IMR-90 (cell line): ENCODE data around the gene USH2A. TPM values are rescaled to one million over a fixed set of nuclear protein-coding genes. Genes with fewer than 3 reads are reported as not detected.

Experiments used
- ATAC-seq: fragments of 200-7000 bp; cut with Tn5 transposase; 2 replicates; pipeline ENCODE4 v1.9.1; 2020; ENCODE audit warnings: low read depth, mild to moderate bottlenecking, moderate library complexity
- BruUV-seq: library from RNA; stranded (reverse); fragments of 400-500 nt; replicated peaks from 2 replicates; lab custom pipeline; 2021; lab: Mats Ljungman, UMichigan
- CTCF ChIA-PET: fragments of 300-600 bp; formaldehyde crosslinking; extraction: SDS; loops from one replicate; lab custom pipeline; 2021; ENCODE audit warnings: antibody characterized with exemption; lab: Yijun Ruan, JAX
- POLR2A ChIA-PET: fragments of 300-600 bp; sonication (Branson Sonifier 250); formaldehyde crosslinking; loops from one replicate; lab custom pipeline; 2022; ENCODE audit warnings: antibody characterized with exemption; ENCODE audit not compliant: unreplicated experiment; lab: Charles Lee
- DNase-seq: peaks from one replicate; pipeline ENCODE4 v3.0.0; 2013
- H2AFZ ChIP-seq: replicated peaks from 2 replicates; pipeline ENCODE3; 2013; ENCODE audit warnings: low read length, mild to moderate bottlenecking; ENCODE audit not compliant: poor library complexity
- H2AK5ac ChIP-seq: 2 replicates; pipeline ENCODE4 v1.6.1; 2013; ENCODE audit warnings: low read depth, low read length, inconsistent platforms
- H2AK9ac ChIP-seq: replicated peaks from 2 replicates; pipeline ENCODE3; 2013; ENCODE audit warnings: mild to moderate bottlenecking, low read depth, low read length, moderate library complexity; ENCODE audit not compliant: poor library complexity
- H2BK120ac ChIP-seq: 2 replicates; pipeline ENCODE4 v1.6.1; 2013; ENCODE audit warnings: low read depth, low read length, inconsistent platforms
- H2BK15ac ChIP-seq: 3 replicates; pipeline ENCODE4 v1.6.1; 2013; ENCODE audit warnings: low read depth, low read length, inconsistent platforms
- H2BK20ac ChIP-seq: 2 replicates; pipeline ENCODE4 v1.6.1; 2013; ENCODE audit warnings: low read depth, mild to moderate bottlenecking, inconsistent platforms, low read length, moderate library complexity
- H2BK5ac ChIP-seq: 2 replicates; pipeline ENCODE4 v1.6.1; 2013; ENCODE audit warnings: mild to moderate bottlenecking, low read depth, low read length, inconsistent platforms; ENCODE audit not compliant: poor library complexity, severe bottlenecking
- H3K14ac ChIP-seq: replicated peaks from 2 replicates; pipeline ENCODE4 v1.6.1; 2013; ENCODE audit warnings: low read depth, low read length, inconsistent platforms
- H3K18ac ChIP-seq: 2 replicates; pipeline ENCODE4 v1.6.1; 2013; ENCODE audit warnings: low read depth, low read length, control low read depth
- H3K23ac ChIP-seq: 2 replicates; pipeline ENCODE4 v1.6.1; 2013; ENCODE audit warnings: low read depth, low read length, inconsistent platforms
- H3K27ac ChIP-seq: 2 replicates; pipeline ENCODE4 v1.5.1; 2013; ENCODE audit warnings: mild to moderate bottlenecking, control low read depth, low read length; ENCODE audit not compliant: insufficient read depth
- H3K27me3 ChIP-seq: 2 replicates; pipeline ENCODE4 v1.6.1; 2013; ENCODE audit warnings: low read length; ENCODE audit not compliant: control insufficient read depth, insufficient read depth
- H3K36me3 ChIP-seq: 2 replicates; pipeline ENCODE4 v1.6.1; 2013; ENCODE audit warnings: low read length, mixed read lengths; ENCODE audit not compliant: control insufficient read depth, insufficient read depth
- H3K4ac ChIP-seq: 2 replicates; pipeline ENCODE4 v1.6.1; 2013; ENCODE audit warnings: low read depth, low read length, inconsistent platforms
- H3K4me1 ChIP-seq: 2 replicates; pipeline ENCODE4 v1.6.1; 2013; ENCODE audit warnings: low read length, mixed read lengths; ENCODE audit not compliant: control insufficient read depth, insufficient read depth
- H3K4me2 ChIP-seq: 2 replicates; pipeline ENCODE4 v1.6.1; 2013; ENCODE audit warnings: low read depth, mild to moderate bottlenecking, control low read depth, low read length, moderate library complexity
- H3K4me3 ChIP-seq: 2 replicates; pipeline ENCODE4 v1.5.1; 2013; ENCODE audit warnings: low read depth, mild to moderate bottlenecking, control low read depth, low read length, moderate library complexity; ENCODE audit not compliant: insufficient read depth
- H3K56ac ChIP-seq: 2 replicates; pipeline ENCODE4 v1.6.1; 2013; ENCODE audit warnings: low read length, inconsistent platforms; ENCODE audit not compliant: insufficient read depth; ENCODE audit errors: extremely low read depth
- H3K79me1 ChIP-seq, 2 experiments: 2 replicates each; pipeline ENCODE4 v1.6.1; 2013; ENCODE audit warnings: low read length in 2 of 2, inconsistent platforms in 1 of 2, low read depth in 1 of 2
- H3K9ac ChIP-seq: 2 replicates; pipeline ENCODE4 v1.6.1; 2013; ENCODE audit warnings: low read depth, low read length, control low read depth
- H3K9me1 ChIP-seq: 2 replicates; pipeline ENCODE4 v1.6.1; 2013; ENCODE audit warnings: low read length, inconsistent platforms; ENCODE audit not compliant: insufficient read depth
- H3K9me3 ChIP-seq: 2 replicates; pipeline ENCODE4 v1.6.1; 2013; ENCODE audit warnings: low read length; ENCODE audit not compliant: control insufficient read depth, insufficient read depth
- H4K20me1 ChIP-seq: 2 replicates; pipeline ENCODE4 v1.6.1; 2013; ENCODE audit warnings: low read length, inconsistent platforms; ENCODE audit not compliant: insufficient read depth
- H4K5ac ChIP-seq: 2 replicates; pipeline ENCODE4 v1.6.1; 2013; ENCODE audit warnings: mild to moderate bottlenecking, low read depth, low read length, control low read depth
- H4K8ac ChIP-seq, 2 experiments: 2 replicates each; pipeline ENCODE4 v1.6.1; 2013; ENCODE audit warnings: low read depth in 2 of 2, low read length in 2 of 2, control low read depth in 1 of 2, inconsistent platforms in 1 of 2
- H4K91ac ChIP-seq: 2 replicates; pipeline ENCODE4 v1.6.1; 2013; ENCODE audit warnings: low read depth, low read length, inconsistent platforms; ENCODE audit not compliant: insufficient read depth
- BHLHE40 ChIP-seq: fragments of 150-350 bp; IDR thresholded peaks from 2 replicates; pipeline ENCODE4 v1.6.1; 2016; ENCODE audit warnings: mild to moderate bottlenecking, low read depth, low read length
- CEBPB ChIP-seq: IDR thresholded peaks from 2 replicates; pipeline ENCODE4 v1.6.1; 2012; ENCODE audit warnings: low read depth, low read length, improper control_type of control experiment
- CHD1 ChIP-seq: IDR thresholded peaks from 2 replicates; pipeline ENCODE4 v1.6.1; 2012; ENCODE audit warnings: low read depth, low read length, improper control_type of control experiment
- FOS ChIP-seq: fragments of 150-350 bp; IDR thresholded peaks from 2 replicates; pipeline ENCODE4 v1.6.1; 2016; ENCODE audit warnings: low read depth, low read length
- MAFK ChIP-seq: IDR thresholded peaks from 2 replicates; pipeline ENCODE4 v1.6.1; 2012; ENCODE audit warnings: low read depth, low read length, improper control_type of control experiment
- MAZ ChIP-seq: IDR thresholded peaks from 2 replicates; pipeline ENCODE4 v1.6.1; 2012; ENCODE audit warnings: low read depth, mild to moderate bottlenecking, low read length, improper control_type of control experiment, moderate library complexity, borderline replicate concordance
- MXI1 ChIP-seq: IDR thresholded peaks from 2 replicates; pipeline ENCODE4 v1.6.1; 2012; ENCODE audit warnings: low read depth, mild to moderate bottlenecking, low read length, moderate library complexity, borderline replicate concordance
- NFE2L2 ChIP-seq: fragments of 150-350 bp; IDR thresholded peaks from 2 replicates; pipeline ENCODE4 v1.6.1; 2016; ENCODE audit warnings: low read depth, mild to moderate bottlenecking, low read length
- POLR2A ChIP-seq: IDR thresholded peaks from 2 replicates; pipeline ENCODE4 v1.6.1; 2012; ENCODE audit warnings: mild to moderate bottlenecking, low read depth, low read length
- RAD21 ChIP-seq: IDR thresholded peaks from 2 replicates; pipeline ENCODE4 v1.6.1; 2012; ENCODE audit warnings: low read length, improper control_type of control experiment
- RCOR1 ChIP-seq: IDR thresholded peaks from 2 replicates; pipeline ENCODE4 v1.6.1; 2012; ENCODE audit warnings: mild to moderate bottlenecking, low read length, improper control_type of control experiment; ENCODE audit not compliant: insufficient replicate concordance
- RFX5 ChIP-seq: IDR thresholded peaks from 2 replicates; pipeline ENCODE4 v1.8.0; 2012; ENCODE audit warnings: low read depth, mild to moderate bottlenecking, low read length, moderate library complexity
- SMC3 ChIP-seq: fragments of 150-350 bp; IDR thresholded peaks from 2 replicates; pipeline ENCODE4 v1.6.1; 2016; ENCODE audit warnings: low read depth, mild to moderate bottlenecking, antibody characterized with exemption, low read length, moderate library complexity
- USF2 ChIP-seq: fragments of 150-350 bp; IDR thresholded peaks from 2 replicates; pipeline ENCODE4 v1.6.1; 2017; ENCODE audit warnings: mild to moderate bottlenecking, antibody characterized with exemption, low read length, low read depth
- WGBS, 2 experiments: methylation state at CpG; one replicate each; pipeline versions ENCODE4 v1.1.5 to v1.1.7; 2013; ENCODE audit warnings: missing lambda C conversion rate in 2 of 2; ENCODE audit not compliant: insufficient read length in 1 of 2; ENCODE audit errors: extremely low coverage in 2 of 2; 5-methylcytosine and 5-hydroxymethylcytosine counted together
- dilution Hi-C: fragments of 300-500 bp; cut with HindIII; formaldehyde crosslinking; loops from one replicate; pipeline ENCODE4 v1.14.3; 2018; ENCODE audit warnings: low sequenced_read_pairs; ENCODE audit not compliant: unreplicated experiment
- in situ Hi-C: fragments of 300-500 bp; cut with MboI; formaldehyde crosslinking; loops from 3 replicates; pipeline ENCODE4 v1.14.3; 2019; ENCODE audit warnings: low sequenced_read_pairs, inconsistent platforms, mixed read lengths
- intact Hi-C: fragments of 100-400 bp; cut with micrococcal nuclease; formaldehyde crosslinking; loops from 2 replicates; pipeline ENCODE4 v1.10.0; 2022
- polyA plus RNA-seq, 3 experiments: library from polyadenylated mRNA; depleted of rRNA; stranded (reverse); fragments of >200 nt; gene quantifications; 2 replicates each; pipeline ENCODE4 v1.2.3, GENCODE V29; 2012; ENCODE audit warnings: low replicate concordance in 1 of 3
- total RNA-seq: library from RNA; depleted of rRNA; stranded (reverse); fragments of >200 nt; gene quantifications from 2 replicates; pipeline ENCODE4 v1.2.3, GENCODE V29; 2012
- TF ChIP-seq, protein P1 (sequence below): conservative IDR thresholded peaks from 2 replicates; pipeline ENCODE4 v1.5.1; 2012; ENCODE audit warnings: mild to moderate bottlenecking, low read depth, low read length, improper control_type of control experiment
- TF ChIP-seq, protein P2 (sequence below): fragments of 150-350 bp; IDR thresholded peaks from 2 replicates; pipeline ENCODE4 v1.6.1; 2016; ENCODE audit warnings: low read depth, mild to moderate bottlenecking, low read length, moderate library complexity, borderline replicate concordance

The USH2A gene
- total and polyA plus RNA-seq, 2 of the 4 experiments (the other 2 are of a cell fraction), result under 0.01 to 0.02 TPM

GRCh38 chr1:215865060-215865459 is 558.2 kb downstream of the USH2A start:
- POLR2A ChIA-PET, result no interaction called here
- H2AK9ac ChIP-seq, result no peak overlapping the region
- no peak overlapping the region for H3K27ac ChIP-seq
- H2AK5ac ChIP-seq, result no peak overlapping the region
- H2BK15ac ChIP-seq, result no peak overlapping the region
- H2BK5ac ChIP-seq, result no peak overlapping the region
- H4K8ac ChIP-seq, result no peak overlapping the region
- no peaks in the 10 kb centered on the region for H3K9me1 ChIP-seq
- H4K91ac ChIP-seq, result no peak overlapping the region
- H3K14ac ChIP-seq, result no peak overlapping the region
- H3K4me2 ChIP-seq, result no peak overlapping the region
- no peak overlapping the region for H2AFZ ChIP-seq
- no peak overlapping the region for H2BK20ac ChIP-seq
- H3K79me1 ChIP-seq, result no peaks in the 10 kb centered on the region
- TF ChIP-seq SMC3, result no peak
- TF ChIP-seq, protein P1, sequence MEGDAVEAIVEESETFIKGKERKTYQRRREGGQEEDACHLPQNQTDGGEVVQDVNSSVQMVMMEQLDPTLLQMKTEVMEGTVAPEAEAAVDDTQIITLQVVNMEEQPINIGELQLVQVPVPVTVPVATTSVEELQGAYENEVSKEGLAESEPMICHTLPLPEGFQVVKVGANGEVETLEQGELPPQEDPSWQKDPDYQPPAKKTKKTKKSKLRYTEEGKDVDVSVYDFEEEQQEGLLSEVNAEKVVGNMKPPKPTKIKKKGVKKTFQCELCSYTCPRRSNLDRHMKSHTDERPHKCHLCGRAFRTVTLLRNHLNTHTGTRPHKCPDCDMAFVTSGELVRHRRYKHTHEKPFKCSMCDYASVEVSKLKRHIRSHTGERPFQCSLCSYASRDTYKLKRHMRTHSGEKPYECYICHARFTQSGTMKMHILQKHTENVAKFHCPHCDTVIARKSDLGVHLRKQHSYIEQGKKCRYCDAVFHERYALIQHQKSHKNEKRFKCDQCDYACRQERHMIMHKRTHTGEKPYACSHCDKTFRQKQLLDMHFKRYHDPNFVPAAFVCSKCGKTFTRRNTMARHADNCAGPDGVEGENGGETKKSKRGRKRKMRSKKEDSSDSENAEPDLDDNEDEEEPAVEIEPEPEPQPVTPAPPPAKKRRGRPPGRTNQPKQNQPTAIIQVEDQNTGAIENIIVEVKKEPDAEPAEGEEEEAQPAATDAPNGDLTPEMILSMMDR, result no peak
- no peak for TF ChIP-seq FOS
- TF ChIP-seq USF2, result no peak
- no peak for TF ChIP-seq RAD21
- no peak for TF ChIP-seq MXI1
- TF ChIP-seq CEBPB, result no peak
- TF ChIP-seq BHLHE40, result no peak
- TF ChIP-seq MAFK, result no peak
- TF ChIP-seq RCOR1, result no peak
- TF ChIP-seq MAZ, result no peak
- no peak for TF ChIP-seq POLR2A
- TF ChIP-seq, protein P2, sequence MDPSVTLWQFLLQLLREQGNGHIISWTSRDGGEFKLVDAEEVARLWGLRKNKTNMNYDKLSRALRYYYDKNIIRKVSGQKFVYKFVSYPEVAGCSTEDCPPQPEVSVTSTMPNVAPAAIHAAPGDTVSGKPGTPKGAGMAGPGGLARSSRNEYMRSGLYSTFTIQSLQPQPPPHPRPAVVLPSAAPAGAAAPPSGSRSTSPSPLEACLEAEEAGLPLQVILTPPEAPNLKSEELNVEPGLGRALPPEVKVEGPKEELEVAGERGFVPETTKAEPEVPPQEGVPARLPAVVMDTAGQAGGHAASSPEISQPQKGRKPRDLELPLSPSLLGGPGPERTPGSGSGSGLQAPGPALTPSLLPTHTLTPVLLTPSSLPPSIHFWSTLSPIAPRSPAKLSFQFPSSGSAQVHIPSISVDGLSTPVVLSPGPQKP, result no peak
- TF ChIP-seq NFE2L2, result no peak
- TF ChIP-seq RFX5, result no peak
- no peak for TF ChIP-seq CHD1
- BruUV-seq, result no TSS peak
- no peak overlapping the region for H3K4me3 ChIP-seq
- H3K18ac ChIP-seq, result no peak overlapping the region
- H3K27me3 ChIP-seq, result no peaks in the 10 kb centered on the region
- no peaks in the 10 kb centered on the region for H4K20me1 ChIP-seq
- no peak overlapping the region for H3K23ac ChIP-seq
- H3K36me3 ChIP-seq, result no peaks in the 10 kb centered on the region
- no peak overlapping the region for H4K5ac ChIP-seq
- DNase-seq (no peak), ATAC-seq (no peak)
- dilution Hi-C loops (no loop called here), intact Hi-C loops (no loop called here), in situ Hi-C loops (no loop called here)
- no peak overlapping the region for H3K9ac ChIP-seq
- no peak overlapping the region for H3K56ac ChIP-seq
- no peak overlapping the region for H3K4ac ChIP-seq
- no peak overlapping the region for H2BK120ac ChIP-seq
- H3K4me1 ChIP-seq, result no peaks in the 10 kb centered on the region
- WGBS, 2 experiments, result 100% methylated on average over 1 of the region's 3 CpGs; no CpG with 5 or more reads in 1 of the 2 experiments
- CTCF ChIA-PET, result no interaction called here
- no peaks in the 10 kb centered on the region for H3K9me3 ChIP-seq
